Panc1 (cell line): ENCODE results near the gene HOXB2. TPM values are rescaled to one million over a fixed set of nuclear protein-coding genes. Genes with fewer than 3 reads are reported as not detected.

Experiments
- ATAC-seq: fragments of 200-7000 bp; cut with Tn5 transposase; 2 replicates; pipeline ENCODE4 v1.9.1; 2020; ENCODE audit warnings: mild to moderate bottlenecking, moderate library complexity
- BruUV-seq: library from RNA; stranded (reverse); fragments of 400-500 nt; replicated peaks from 2 replicates; lab custom pipeline; 2021; lab: Mats Ljungman, UMichigan
- CTCF ChIA-PET: fragments of 300-600 bp; sonication (Branson Sonifier 250); formaldehyde crosslinking; loops from one replicate; lab custom pipeline; 2022; ENCODE audit warnings: antibody characterized with exemption; lab: Charles Lee
- POLR2A ChIA-PET: fragments of 300-600 bp; sonication (Branson Sonifier 250); formaldehyde crosslinking; loops from one replicate; lab custom pipeline; 2022; ENCODE audit warnings: antibody characterized with exemption; lab: Charles Lee
- DNase-seq: peaks from one replicate; pipeline ENCODE4 v3.0.0-alpha.2; 2010; ENCODE audit warnings: low read depth, low spot score
- H3K27ac ChIP-seq: 2 replicates; pipeline ENCODE4 v1.5.1; 2011; ENCODE audit warnings: mild to moderate bottlenecking, low read length, inconsistent platforms
- H3K27me3 ChIP-seq: fragments of 200-500 bp; sonication (Bioruptor generic); 2 replicates; pipeline ENCODE4 v1.6.0; 2014; ENCODE audit warnings: low read length, inconsistent platforms; ENCODE audit not compliant: control insufficient read depth, insufficient read depth
- H3K36me3 ChIP-seq: fragments of 200-500 bp; sonication (Bioruptor generic); 2 replicates; pipeline ENCODE4 v1.5.1; 2014; ENCODE audit warnings: inconsistent platforms, mild to moderate bottlenecking, low read length, moderate library complexity; ENCODE audit not compliant: control insufficient read depth, insufficient read depth
- H3K4me1 ChIP-seq: 2 replicates; pipeline ENCODE4 v1.5.1; 2011; ENCODE audit warnings: inconsistent platforms, mild to moderate bottlenecking, low read length, moderate library complexity; ENCODE audit not compliant: control insufficient read depth, insufficient read depth
- H3K4me3 ChIP-seq, 2 experiments: 2 replicates each; pipeline ENCODE4 v1.5.1; 2011 to 2012; ENCODE audit warnings: low read depth in 2 of 2, low read length in 2 of 2, mild to moderate bottlenecking in 2 of 2, inconsistent platforms in 1 of 2, moderate library complexity in 1 of 2
- H3K9me3 ChIP-seq: fragments of 200-500 bp; sonication (Bioruptor generic); 2 replicates; pipeline ENCODE4 v1.5.1; 2014; ENCODE audit warnings: low read depth, mild to moderate bottlenecking, inconsistent platforms, low read length, moderate library complexity; ENCODE audit not compliant: control insufficient read depth, insufficient read depth
- CTCF ChIP-seq: fragments of 450-650 bp; IDR thresholded peaks from 2 replicates; pipeline ENCODE4 v1.5.1; 2017; ENCODE audit warnings: mild to moderate bottlenecking
- POLR2AphosphoS5 ChIP-seq: IDR thresholded peaks from 2 replicates; pipeline ENCODE4 v1.6.1; 2012; ENCODE audit warnings: mild to moderate bottlenecking, low read depth, low read length, moderate library complexity
- REST ChIP-seq, 2 experiments: IDR thresholded peaks; 2 replicates each; pipeline ENCODE4 v1.6.1; 2011 to 2012; ENCODE audit warnings: low read depth in 2 of 2, control low read depth in 1 of 2, low read length in 1 of 2, mild to moderate bottlenecking in 1 of 2, moderate library complexity in 1 of 2; ENCODE audit not compliant: insufficient read depth in 1 of 2
- SIN3A ChIP-seq: IDR thresholded peaks from 2 replicates; pipeline ENCODE4 v1.6.1; 2012; ENCODE audit warnings: low read depth, mild to moderate bottlenecking, low read length, moderate library complexity, borderline replicate concordance; ENCODE audit not compliant: insufficient read depth
- TCF7L2 ChIP-seq: IDR thresholded peaks from 2 replicates; pipeline ENCODE4 v1.6.1; 2011; ENCODE audit warnings: mild to moderate bottlenecking, low read depth, low read length, inconsistent platforms
- in situ Hi-C: cut with HindIII; loops from 2 replicates; pipeline ENCODE4 v1.10.0; 2016; ENCODE audit warnings: low sequenced_read_pairs, low pct_unique_long_range_greater_than_20kb
- intact Hi-C: fragments of 100-400 bp; cut with micrococcal nuclease; formaldehyde crosslinking; loops from one replicate; pipeline ENCODE4 v1.10.0; 2022; ENCODE audit not compliant: unreplicated experiment
- total RNA-seq: library from RNA; stranded (reverse); gene quantifications from one replicate; pipeline ENCODE4 v1.2.1, GENCODE V29; 2021; ENCODE audit not compliant: unreplicated experiment

HOXB2 gene
- total RNA-seq, 1 experiment from 2014 or later = 70.1 TPM

GRCh38 chr17:48546137-48546923, 1.4 kb upstream of the HOXB2 start:
- in situ Hi-C loops = no loop called here
- intact Hi-C loops = no loop called here
- peak overlapping the region; percentile 15 to 43 for H3K4me3 ChIP-seq
- no peaks in the 10 kb centered on the region for H3K27me3 ChIP-seq
- DNase-seq = no peak
- H3K36me3 ChIP-seq = peaks cover 26% of the 10 kb centered on the region
- H3K27ac ChIP-seq = peak overlapping the region; percentile 98
- CTCF ChIA-PET = interaction anchor here (0.6 to 0.9 kb wide), 5 partner anchors 15 to 287 kb away, joined by 3 to 5 read pairs (median 4); partner anchors contain the start of gene HOXB6
- TF ChIP-seq SIN3A (0 out of 2 replicates have a peak, but pooled peaks have one; percentile 72), REST (IDR thresholded peaks at IDR 0.05; ENCODE audit: insufficient read depth in 1 of 2, low read depth in 2 of 2, low read length in 1 of 2) (no peak; a peak in 2 of 4 replicates)
- no TSS peak for BruUV-seq
- peak; percentile 47 for ATAC-seq
- H3K9me3 ChIP-seq = no peaks in the 10 kb centered on the region
- POLR2A ChIA-PET = interaction anchor here (0.6 kb wide), 2 partner anchors 12 to 67 kb away, joined by 3 to 4 read pairs; no protein-coding TSS in a partner anchor
- H3K4me1 ChIP-seq = peaks cover 60% of the 10 kb centered on the region

- POLR2A ChIA-PET = no interaction called here
- peaks cover 62% of the 10 kb centered on the region for H3K4me1 ChIP-seq
- no TSS peak for BruUV-seq
- H3K36me3 ChIP-seq = peaks cover 25% of the 10 kb centered on the region
- CTCF ChIA-PET = no interaction called here
- no peaks in the 10 kb centered on the region for H3K9me3 ChIP-seq
- H3K27ac ChIP-seq = peak overlapping the region; percentile 98
- H3K4me3 ChIP-seq = peak overlapping the region; percentile 69 to 81
- intact Hi-C loops = no loop called here
- in situ Hi-C loops = no loop called here
- no peaks in the 10 kb centered on the region for H3K27me3 ChIP-seq
- DNase-seq (no peak), ATAC-seq (no peak)
- no peak for TF ChIP-seq SIN3A
- TF ChIP-seq POLR2AphosphoS5 = peak; percentile 39
Measured at GRCh38 chr17:48545539-48545938, 630 bp upstream of the HOXB2 start.

GRCh38 chr17:48544349-48545021, 424 bp downstream of the HOXB2 start:
- Histone ChIP-seq H3K4me1 (peaks cover 60% of the 10 kb centered on the region), H3K27ac (peak overlapping the region; percentile 98), H3K4me3 (peak overlapping the region; percentile 69 to 81)

More at GRCh38 chr17:48544349-48545021, 424 bp downstream of the HOXB2 start:
- no peak for DNase-seq
- in situ Hi-C loops = no loop called here
- Histone ChIP-seq H3K36me3 (peaks cover 15% of the 10 kb centered on the region), H3K27me3 (no peaks in the 10 kb centered on the region), H3K9me3 (no peaks in the 10 kb centered on the region)
- peak; percentile 4 for ATAC-seq
- peak; percentile 35; the same call in 1 of the 2 replicates for TF ChIP-seq SIN3A
- 0 out of 4 replicates have a peak, but pooled peaks of 1 of the 2 experiments have one; percentile 8 for TF ChIP-seq REST (IDR thresholded peaks at IDR 0.05; ENCODE audit: insufficient read depth in 1 of 2, low read depth in 2 of 2, low read length in 1 of 2)
- no peak for TF ChIP-seq CTCF
- TF ChIP-seq TCF7L2 = no peak; the same call in 1 of the 2 replicates
- TF ChIP-seq POLR2AphosphoS5 = peak; percentile 35; the same call in 1 of the 2 replicates
- intact Hi-C loops = loop anchor here (5.0 kb wide), 1 partner anchor 52 kb away; no protein-coding TSS in a partner anchor
- CTCF ChIA-PET = interaction anchor here (0.5 to 0.6 kb wide), 2 partner anchors 19 to 377 kb away, joined by 3 read pairs; no protein-coding TSS in a partner anchor
- POLR2A ChIA-PET = interaction anchor here (0.7 to 1.0 kb wide), 3 partner anchors 13 to 200 kb away, joined by 3 to 6 read pairs (median 4); no protein-coding TSS in a partner anchor
- no TSS peak for BruUV-seq
